Stimulated activated naive CD8-positive, alpha-beta T cell treated with anti-CD3 and anti-CD28 coated beads, Interleukin-15, Interleukin-2, amounts not matched to agents 100 U/mL and 50 U/mL, for 24 hours (primary cell): ENCODE data around the gene CLIC4.
"Not testable (repeated sequence)": the region's sequence is repeated elsewhere in the genome, so short reads cannot be mapped to it uniquely, and the experiment has no call there.

Source experiments
- ATAC-seq: fragments of 150-1000 bp; cut with Tn5 transposase; one replicate; pipeline ENCODE4 v1.10.0; 2021
- DNase-seq: peaks from one replicate; pipeline ENCODE4 v3.0.0; 2021

CLIC4 gene

DNA sequence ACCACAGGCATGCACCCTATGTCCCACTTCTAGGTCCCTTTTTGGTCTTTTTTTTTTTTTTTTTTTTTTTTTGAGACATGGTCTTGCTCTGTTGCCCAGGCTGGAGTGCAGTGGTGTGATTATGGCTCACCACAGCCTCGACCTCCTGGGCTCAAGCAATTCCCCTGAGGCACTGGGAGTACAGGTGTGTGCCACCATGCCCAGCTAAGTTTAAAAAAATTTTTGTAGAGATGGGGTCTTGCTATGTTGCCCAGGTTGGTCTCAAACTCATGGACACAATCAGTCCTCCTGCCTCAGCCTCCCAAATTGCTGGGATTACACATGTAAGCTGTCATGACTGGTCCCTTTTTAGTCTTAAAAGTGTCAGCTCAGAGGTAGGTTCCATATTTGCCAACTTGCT lies 75.0 kb downstream of the CLIC4 start:
- not testable (repeated sequence) for DNase-seq, ATAC-seq

- ATAC-seq (no peak), DNase-seq (no peak)
Measured at GRCh38 chr1:24822887-24823286, 77.6 kb downstream of the CLIC4 start.

DNA sequence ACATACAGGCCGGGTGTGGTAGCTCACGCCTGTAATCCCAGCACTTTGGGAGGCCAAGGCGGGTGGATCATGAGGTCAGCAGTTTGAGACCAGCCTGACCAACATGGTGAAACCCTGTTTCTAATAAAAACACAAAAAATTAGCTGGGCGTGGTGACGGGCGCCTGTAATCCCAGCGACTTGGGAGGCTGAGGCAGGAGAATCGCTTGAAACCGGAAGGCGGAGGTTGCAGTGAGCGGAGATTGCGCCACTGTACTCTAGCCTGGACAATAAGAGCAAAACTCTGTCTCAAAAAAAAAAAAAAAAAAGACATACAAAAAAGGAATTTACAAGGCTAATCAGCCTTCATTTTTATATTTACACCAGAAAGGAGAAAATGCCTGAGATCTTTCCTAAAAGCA lies 78.2 kb downstream of the CLIC4 start:
- ATAC-seq, DNase-seq: not testable (repeated sequence)

GRCh38 chr1:24825174-24825573 lies 79.9 kb downstream of the CLIC4 start:
- DNase-seq (no peak), ATAC-seq (no peak)

GRCh38 chr1:24826510-24826909 lies 81.3 kb downstream of the CLIC4 start:
- DNase-seq (no peak), ATAC-seq (no peak)

- no peak for DNase-seq
- no peak for ATAC-seq
Measured at GRCh38 chr1:24827379-24828135, 82.3 kb downstream of the CLIC4 start.

- ATAC-seq = no peak
- DNase-seq = no peak
Measured at GRCh38 chr1:24828183-24828886, 83.1 kb downstream of the CLIC4 start.

GRCh38 chr1:24828887-24829192 lies 83.6 kb downstream of the CLIC4 start:
- DNase-seq = no peak
- no peak for ATAC-seq

GRCh38 chr1:24830680-24831272 lies 85.5 kb downstream of the CLIC4 start:
- DNase-seq = no peak
- no peak for ATAC-seq

DNA sequence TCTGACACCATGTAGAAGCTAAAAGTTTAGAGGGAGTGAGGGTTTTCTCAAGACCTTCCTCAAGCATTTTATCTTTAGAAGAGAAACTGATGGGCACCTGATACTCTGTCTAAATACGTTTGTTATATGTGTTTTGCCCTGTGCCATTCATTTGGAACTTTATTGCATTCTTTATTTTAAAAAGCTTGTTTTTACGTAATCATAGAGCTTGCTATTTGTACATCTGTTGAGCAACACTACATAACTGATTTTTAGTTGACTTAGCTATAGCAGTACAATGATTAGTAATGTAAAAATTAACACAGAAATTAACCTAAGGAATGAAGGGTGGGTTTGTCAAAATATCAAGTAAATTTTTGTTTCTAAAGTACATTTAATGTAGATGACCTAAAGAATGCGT lies 96.3 kb downstream of the CLIC4 start:
- ATAC-seq (no peak), DNase-seq (no peak)

DNA sequence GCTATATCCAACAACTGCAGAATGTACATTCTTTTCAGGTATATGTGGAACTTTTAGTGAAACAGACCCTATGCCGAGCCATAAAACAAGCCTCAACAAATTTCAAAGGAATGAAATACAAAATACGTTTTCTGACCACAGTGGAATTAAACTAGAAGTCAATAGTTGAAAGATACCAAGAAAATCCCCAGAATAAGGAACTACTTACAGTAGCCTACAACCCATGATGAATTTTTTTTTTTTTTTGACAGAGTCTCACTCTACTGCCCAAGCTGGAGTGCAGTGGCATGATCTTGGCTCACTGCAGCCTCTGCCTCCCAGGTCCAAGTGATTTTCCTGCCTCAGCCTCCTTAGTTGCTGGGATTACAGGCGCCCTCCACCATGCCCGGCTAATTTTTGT lies 101.4 kb downstream of the CLIC4 start:
- ATAC-seq (no peak), DNase-seq (no peak)

DNA sequence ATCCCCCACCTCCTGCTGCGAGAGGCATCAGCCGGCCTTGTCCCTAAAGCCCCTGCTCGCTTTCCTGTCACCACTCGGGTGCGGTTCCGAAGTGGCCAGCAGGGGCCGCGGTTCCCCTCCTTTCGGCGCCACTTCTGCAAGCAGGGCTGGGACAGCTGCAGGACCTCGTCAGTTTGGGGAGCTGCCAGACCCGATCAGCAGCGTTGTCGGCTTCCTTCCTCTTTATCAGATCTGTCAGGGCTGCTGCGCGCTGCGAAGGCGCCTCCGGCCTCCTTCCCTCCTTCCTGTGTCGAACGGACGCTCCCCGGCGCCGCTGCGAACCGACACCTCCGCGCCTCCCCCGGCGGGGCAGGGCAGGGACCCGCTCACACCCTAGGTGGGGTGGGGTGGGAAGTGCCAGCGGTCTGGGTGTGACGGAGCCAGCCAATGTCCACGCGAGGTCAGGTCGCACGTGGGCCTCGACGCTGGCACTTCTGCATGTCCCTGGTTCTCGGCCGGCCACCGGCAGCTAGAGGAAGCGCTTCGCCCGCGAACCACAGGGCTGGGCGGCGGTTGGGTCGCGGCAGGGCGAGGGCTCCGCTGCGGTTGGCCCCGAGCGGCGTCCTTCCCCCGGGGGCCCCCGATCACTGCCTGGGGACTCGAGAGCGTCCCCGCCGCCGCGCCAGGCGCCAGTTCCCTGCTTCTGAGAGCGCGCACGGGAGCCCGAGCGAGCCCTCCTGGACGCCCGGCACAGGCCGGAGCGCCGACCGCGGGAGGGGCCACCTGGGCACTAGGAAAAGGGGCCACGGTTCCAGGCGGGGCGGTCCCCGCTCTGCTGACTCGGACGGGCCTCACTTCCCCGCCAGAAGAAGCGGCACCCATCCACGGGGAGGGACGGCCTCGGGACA lies 103.0 kb downstream of the CLIC4 start:
- peak; percentile 96 for ATAC-seq

GRCh38 chr1:24849672-24850295 lies 104.5 kb downstream of the CLIC4 start:
- DNase-seq (peak; percentile 43), ATAC-seq (no peak)

More for the DNA sequence above, 103.0 kb downstream of the CLIC4 start:
- DNase-seq = peak; percentile 93

GRCh38 chr1:24850328-24850920 lies 105.2 kb downstream of the CLIC4 start:
- DNase-seq (no peak), ATAC-seq (no peak)

DNA sequence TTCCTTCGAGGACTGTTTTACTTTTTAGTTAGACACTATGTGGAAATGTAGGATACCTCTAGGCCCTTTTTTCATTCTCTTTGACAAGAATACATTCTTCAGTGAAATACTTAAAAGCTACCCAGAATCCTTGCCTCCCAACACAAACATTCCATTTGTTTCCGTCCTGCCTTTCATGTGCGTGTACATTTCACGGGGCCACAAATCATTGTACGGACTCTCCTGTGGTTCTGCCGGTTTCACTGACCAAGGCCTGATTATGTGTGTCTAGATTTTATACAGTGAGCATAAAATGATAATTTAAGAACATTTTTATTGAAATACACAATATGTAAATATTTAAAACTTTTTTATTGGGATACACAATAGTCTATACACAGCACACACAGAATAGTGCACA lies 108.4 kb downstream of the CLIC4 start:
- DNase-seq (no peak), ATAC-seq (no peak)

- ATAC-seq (no peak), DNase-seq (no peak)
Measured at GRCh38 chr1:24855474-24855873, 110.2 kb downstream of the CLIC4 start.

DNA sequence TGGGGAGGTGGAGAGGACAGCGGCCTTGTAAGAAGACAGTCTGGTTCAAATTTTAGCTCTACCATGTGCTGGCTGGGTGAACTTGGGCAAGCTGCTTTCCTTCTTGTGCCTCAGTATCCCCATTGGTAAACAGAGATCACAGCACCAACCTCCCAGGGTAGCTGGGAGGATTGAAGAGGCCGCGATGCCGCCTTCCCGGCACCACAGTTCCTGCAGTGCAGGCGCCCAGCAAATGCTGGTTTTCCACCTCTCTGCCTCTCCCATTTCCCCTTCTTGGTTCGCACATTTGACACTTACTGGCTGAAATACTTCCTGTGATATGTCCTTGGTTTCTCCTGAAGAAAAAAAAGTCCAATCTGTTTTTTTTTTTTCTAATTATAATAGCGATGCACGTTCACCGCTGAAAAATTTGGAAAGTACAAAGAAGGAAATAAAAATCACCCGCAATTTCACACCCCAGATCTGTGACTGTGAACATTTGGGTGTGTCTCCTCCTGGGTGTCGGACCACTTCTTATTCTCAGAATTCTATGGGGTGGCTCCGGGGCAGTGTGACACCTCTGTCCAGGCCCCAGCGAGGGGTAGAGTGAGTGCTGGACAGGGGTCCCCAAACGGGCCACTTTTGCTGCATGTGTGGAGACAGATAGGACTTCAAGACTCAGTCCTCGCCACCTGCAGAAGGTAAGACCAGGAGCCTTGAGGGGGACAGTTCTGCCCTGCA lies 111.7 kb downstream of the CLIC4 start:
- DNase-seq = no peak
- ATAC-seq = no peak

- no peak for ATAC-seq
- DNase-seq = no peak
Measured at GRCh38 chr1:24857507-24858133, 112.4 kb downstream of the CLIC4 start.

GRCh38 chr1:24858277-24858676 lies 113.0 kb downstream of the CLIC4 start:
- ATAC-seq (no peak), DNase-seq (no peak)
